ENCODE measurements around the gene HIP1. TPM values are rescaled to one million over a fixed set of nuclear protein-coding genes. Genes with fewer than 3 reads are reported as not detected.
A peak's percentile ranks its signal among the peaks of the same experiment; 100 is the strongest.
"Not testable (repeated sequence)": the region's sequence is repeated elsewhere in the genome, so short reads cannot be mapped to it uniquely, and the experiment has no call there.

The HIP1 gene
- total RNA-seq, 4 donors from 2014 or later, result 3.2 to 9.5 (median 6.4) TPM

GRCh38 chr7:75599244-75599781 lies 139.4 kb downstream of the HIP1 start:
- H3K27ac ChIP-seq, result peak overlapping the region in 3 of 4 donors; percentile 42 to 80 (median 64)
- peak overlapping the region in 1 of 4 donors; percentile 18 for H3K4me3 ChIP-seq
- peaks cover 0 to 34% (median 16%) of the 10 kb centered on the region in 3 donors for H3K4me1 ChIP-seq
- H3K27me3 ChIP-seq, result no peaks in the 10 kb centered on the region
- intact Hi-C loops (cut with DNase I), result no loop called here
- TF ChIP-seq CTCF (IDR thresholded peaks at IDR 0.05) (no peak), POLR2A (IDR thresholded peaks at IDR 0.05) (no peak)
- 54 to 79% methylated on average over 3 to 10 of the region's 15 CpGs for WGBS, 2 donors
- H3K36me3 ChIP-seq, result no peaks in the 10 kb centered on the region
- H3K9me3 ChIP-seq, result no peaks in the 10 kb centered on the region
- DNase-seq, result no peak

GRCh38 chr7:75596727-75597614 lies 141.8 kb downstream of the HIP1 start:
- intact Hi-C loops (cut with DNase I), result no loop called here
- H3K36me3 ChIP-seq, result peaks cover 0 to 6% (median 0%) of the 10 kb centered on the region in 3 donors
- DNase-seq, result no peak

GRCh38 chr7:75595766-75596165 lies 143.0 kb downstream of the HIP1 start:
- no peak for DNase-seq
- Histone ChIP-seq H3K27me3 (no peaks in the 10 kb centered on the region), H3K4me1 (peaks cover 0 to 34% (median 16%) of the 10 kb centered on the region in 3 donors), H3K36me3 (peaks cover 0 to 18% (median 0%) of the 10 kb centered on the region in 3 donors), H3K27ac (no peak overlapping the region), H3K4me3 (no peak overlapping the region), H3K9me3 (no peaks in the 10 kb centered on the region)
- no peak for TF ChIP-seq POLR2A (IDR thresholded peaks at IDR 0.05)
- TF ChIP-seq CTCF (IDR thresholded peaks at IDR 0.05), result no peak
- intact Hi-C loops (cut with DNase I), result no loop called here
- WGBS, 2 donors, result 85 to 98% methylated on average over 3 to 4 of the region's 4 CpGs

More at GRCh38 chr7:75596727-75597614, 141.8 kb downstream of the HIP1 start:
- Histone ChIP-seq H3K27ac (no peak overlapping the region), H3K4me1 (peaks cover 0 to 34% (median 16%) of the 10 kb centered on the region in 3 donors), H3K9me3 (no peaks in the 10 kb centered on the region), H3K27me3 (no peaks in the 10 kb centered on the region), H3K4me3 (no peak overlapping the region)
- WGBS, 2 donors, result 56 to 62% methylated on average over 9 to 10 of the region's 16 CpGs
- TF ChIP-seq CTCF (IDR thresholded peaks at IDR 0.05), result no peak
- no peak for TF ChIP-seq POLR2A (IDR thresholded peaks at IDR 0.05)

- intact Hi-C loops (cut with DNase I), result not testable (repeated sequence)
Measured at GRCh38 chr7:75593500-75594184, 145.1 kb downstream of the HIP1 start.

GRCh38 chr7:75591467-75592255 lies 147.1 kb downstream of the HIP1 start:
- Histone ChIP-seq H3K36me3 (peaks cover 0 to 26% (median 0%) of the 10 kb centered on the region in 3 donors), H3K4me3 (no peak overlapping the region), H3K27ac (no peak overlapping the region), H3K27me3 (no peaks in the 10 kb centered on the region), H3K9me3 (no peaks in the 10 kb centered on the region), H3K4me1 (peaks cover 0 to 2% (median 0%) of the 10 kb centered on the region in 3 donors)
- WGBS, 2 donors, result 79 to 91% methylated on average over 4 to 5 of the region's 5 CpGs
- TF ChIP-seq POLR2A (IDR thresholded peaks at IDR 0.05) (no peak), CTCF (IDR thresholded peaks at IDR 0.05) (no peak)
- intact Hi-C loops (cut with DNase I), result no loop called here
- DNase-seq, result no peak

More at GRCh38 chr7:75593500-75594184, 145.1 kb downstream of the HIP1 start:
- peaks cover 0 to 20% (median 16%) of the 10 kb centered on the region in 3 donors for H3K4me1 ChIP-seq
- not testable (repeated sequence) for H3K4me3 ChIP-seq, H3K27ac ChIP-seq, H3K27me3 ChIP-seq, H3K9me3 ChIP-seq, DNase-seq
- H3K36me3 ChIP-seq, result peaks cover 0 to 20% (median 0%) of the 10 kb centered on the region in 3 donors
- 83 to 90% methylated on average over 7 to 10 of the region's 12 CpGs for WGBS, 2 donors

Measured in esophagus squamous epithelium (tissue), 5 donors.